Erythroblast (primary cell): ENCODE measurements around the gene KRTAP5-4.

Experiments used
- DNase-seq, 2 experiments: peaks; one replicate each; lab custom pipeline; 2025; lab: John Stamatoyannopoulos, UW
- GATA1 ChIP-seq: IDR thresholded peaks from 2 replicates; pipeline ENCODE4 v1.6.1; 2011; ENCODE audit warnings: low read depth, mild to moderate bottlenecking, control low read depth, low read length, moderate library complexity
- POLR2A ChIP-seq: IDR thresholded peaks from 2 replicates; pipeline ENCODE4 v1.6.1; 2011; ENCODE audit warnings: mild to moderate bottlenecking, low read length

The KRTAP5-4 gene

DNA sequence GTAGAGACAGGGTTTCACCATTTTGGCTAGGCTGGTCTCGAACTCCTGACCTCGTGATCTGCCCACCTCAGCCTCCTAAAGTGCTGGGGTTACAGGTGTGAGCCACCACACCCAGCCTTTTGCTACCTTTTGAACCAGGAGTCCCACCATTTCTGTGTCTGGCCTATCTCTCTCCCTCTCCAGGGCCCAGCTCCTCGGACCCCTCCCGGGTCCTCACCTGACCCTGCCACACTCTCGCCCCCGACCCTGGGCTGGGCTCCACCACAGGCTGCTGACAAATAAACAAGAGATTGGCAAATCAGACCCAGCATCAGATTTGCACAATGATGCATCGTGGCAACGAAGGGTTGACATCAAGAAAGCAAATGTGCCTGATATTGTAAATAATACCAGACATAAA lies 16.4 kb upstream of the KRTAP5-4 start:
- no peak for DNase-seq
- TF ChIP-seq GATA1 (no peak), POLR2A (no peak)

DNA sequence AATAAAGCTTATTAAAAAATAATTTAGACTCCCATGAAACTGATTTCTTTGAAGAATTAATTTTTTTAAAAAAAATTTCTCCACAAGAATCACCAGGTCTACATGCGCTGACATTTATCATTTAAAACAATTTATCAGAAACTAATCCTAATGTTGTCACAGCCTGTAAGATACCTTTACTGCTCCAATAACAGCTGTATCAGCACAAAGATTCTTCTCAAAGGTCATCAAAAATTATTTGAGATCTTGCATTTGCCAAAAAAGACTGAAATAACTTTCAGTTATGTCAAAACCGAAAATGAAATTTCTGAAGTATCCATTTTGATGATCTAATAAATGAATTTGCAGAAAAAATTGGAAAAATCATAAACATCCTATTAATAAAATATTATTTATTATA lies 15.7 kb upstream of the KRTAP5-4 start:
- TF ChIP-seq POLR2A (no peak), GATA1 (no peak)

GRCh38 chr11:1636291-1636950 lies 14.5 kb upstream of the KRTAP5-4 start:
- no peak for DNase-seq
- no peak for TF ChIP-seq GATA1
- no peak for TF ChIP-seq POLR2A

More for the DNA sequence above, 15.7 kb upstream of the KRTAP5-4 start:
- DNase-seq, result no peak

- TF ChIP-seq GATA1, result no peak
- TF ChIP-seq POLR2A, result no peak
- DNase-seq, result no peak
Measured at GRCh38 chr11:1633864-1634263, 11.9 kb upstream of the KRTAP5-4 start.

DNA sequence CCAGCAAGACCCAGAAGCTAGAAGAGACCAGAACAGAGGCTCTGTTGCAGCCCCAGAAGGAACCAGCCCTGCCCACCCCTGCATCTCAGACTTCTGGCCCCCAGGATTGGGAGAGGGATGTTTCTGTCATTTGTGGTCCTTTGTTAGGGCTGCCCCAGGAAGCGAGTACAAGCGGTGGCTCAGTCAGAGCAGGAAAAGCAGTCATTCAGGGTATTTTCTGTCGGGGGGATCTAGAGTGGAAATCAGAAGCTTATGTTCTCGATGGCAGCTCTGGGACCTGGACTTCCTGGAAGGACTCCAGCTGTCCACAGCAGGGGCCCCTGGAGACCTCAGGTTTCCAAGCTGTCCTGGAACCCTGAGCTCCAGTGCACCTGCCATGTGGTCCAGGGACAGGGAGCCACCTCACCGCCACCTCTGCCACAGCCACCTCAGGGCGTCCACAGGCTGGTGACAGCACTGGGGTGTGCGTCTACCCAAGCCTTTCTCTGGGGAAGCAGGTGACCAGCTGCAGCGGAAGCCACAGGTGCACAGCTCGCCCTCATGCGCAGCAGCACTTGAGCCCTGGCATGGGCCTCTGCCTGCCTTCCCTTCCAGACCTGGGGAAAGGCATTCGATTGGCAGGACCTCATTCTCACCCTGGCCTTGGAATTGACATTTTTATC lies 10.2 kb upstream of the KRTAP5-4 start:
- no peak for DNase-seq
- TF ChIP-seq GATA1 (no peak), POLR2A (no peak)

DNA sequence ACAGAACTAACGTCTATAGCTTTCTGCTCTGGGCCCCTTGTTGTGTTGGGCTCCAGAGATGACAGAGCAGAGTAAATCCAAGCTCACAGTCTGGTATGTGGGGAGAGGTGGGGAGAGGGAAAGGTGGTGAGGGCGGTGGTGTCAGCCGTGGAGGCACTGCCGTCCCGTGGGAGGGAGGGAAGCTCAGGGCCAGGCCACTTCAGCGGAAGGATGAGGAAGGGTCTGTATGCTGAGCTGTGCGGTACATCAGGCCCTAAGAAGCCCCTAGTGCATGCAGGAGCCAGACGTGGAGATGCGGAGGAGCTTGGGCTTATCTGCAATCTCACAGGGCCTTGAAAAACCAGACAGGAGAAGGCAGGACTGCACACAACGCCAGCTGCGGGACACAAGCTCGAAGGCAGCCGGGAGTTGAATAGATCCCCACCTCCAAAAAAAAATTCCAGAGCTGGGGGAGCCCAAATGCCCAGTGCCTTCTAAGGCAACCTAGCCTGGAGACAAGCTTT lies 9.2 kb upstream of the KRTAP5-4 start:
- no peak for DNase-seq
- TF ChIP-seq GATA1 (no peak), POLR2A (no peak)

GRCh38 chr11:1630271-1630670 lies 8.3 kb upstream of the KRTAP5-4 start:
- DNase-seq, result no peak
- TF ChIP-seq POLR2A, result no peak
- TF ChIP-seq GATA1, result no peak

- no peak for DNase-seq
Measured at GRCh38 chr11:1629326-1630185, 7.6 kb upstream of the KRTAP5-4 start, which contains the start of gene KRTAP5-5. KRTAP5-5 (plus strand) TSS chr11:1629775; CDS start chr11:1629841, 66 bp downstream.

DNA sequence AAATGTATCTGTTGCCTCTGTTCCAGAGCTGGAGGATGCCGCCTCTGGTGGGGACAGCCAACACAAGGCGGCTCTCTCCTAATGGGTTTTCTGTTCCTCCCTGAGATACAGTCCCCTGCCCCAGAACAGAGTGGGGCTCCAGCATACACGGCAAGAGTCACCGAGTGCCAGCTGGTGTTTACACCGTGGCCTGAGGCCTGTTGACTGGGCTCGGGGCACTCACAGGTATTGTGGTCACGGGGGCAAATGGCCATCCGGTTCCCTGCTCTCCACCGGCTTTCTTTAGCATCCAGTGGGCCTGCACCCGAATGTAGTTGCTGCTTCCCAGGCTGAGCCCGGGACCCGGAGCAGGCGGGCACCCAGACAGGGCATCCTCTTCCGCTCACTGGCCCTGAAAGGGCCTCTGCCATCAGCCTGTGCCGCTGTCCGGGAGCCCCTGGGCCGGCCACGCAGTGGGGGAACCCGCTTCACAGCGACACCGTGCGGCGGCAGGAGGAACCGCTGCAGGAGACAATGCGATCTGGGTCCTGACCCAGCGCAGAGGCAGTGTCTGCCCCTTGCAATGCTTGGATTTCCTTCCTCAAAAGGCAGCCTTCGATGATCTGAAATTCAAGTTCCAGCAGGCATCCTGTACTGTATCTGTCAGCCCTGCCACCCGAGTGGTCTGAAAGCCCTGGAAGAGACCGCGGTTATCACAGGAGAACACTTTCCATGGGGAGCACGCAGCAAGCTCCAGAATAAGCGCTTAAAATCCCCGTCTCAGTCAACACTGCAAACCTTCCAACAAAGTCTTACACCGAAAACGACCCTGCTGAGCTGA lies 6.8 kb upstream of the KRTAP5-4 start:
- DNase-seq, result peak; percentile 37 to 59

More at GRCh38 chr11:1629326-1630185, 7.6 kb upstream of the KRTAP5-4 start, which contains the start of gene KRTAP5-5:
- TF ChIP-seq POLR2A, result no peak
- TF ChIP-seq GATA1, result no peak

DNA sequence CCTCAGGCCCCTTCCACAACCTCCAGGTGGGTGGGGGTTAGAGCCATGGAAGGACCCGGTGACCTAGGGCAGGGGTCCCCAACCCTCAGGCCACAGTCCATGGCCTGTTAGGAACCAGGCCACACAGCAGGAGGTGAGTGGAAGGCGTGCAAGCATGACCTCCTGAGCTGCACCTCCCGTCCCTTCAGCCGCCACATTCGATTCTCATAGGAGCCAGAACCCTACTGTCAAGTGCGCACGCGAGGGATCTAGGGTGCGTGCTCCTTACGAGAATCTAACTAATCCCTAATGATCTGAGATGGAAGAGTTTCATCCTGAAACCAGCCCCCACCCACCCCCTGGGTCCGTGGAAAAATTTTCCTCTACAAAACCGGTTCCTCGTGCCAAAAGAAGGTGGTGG lies 3.6 kb upstream of the KRTAP5-4 start:
- no peak for DNase-seq
- TF ChIP-seq POLR2A (no peak), GATA1 (no peak)

More for the DNA sequence above, 6.8 kb upstream of the KRTAP5-4 start:
- TF ChIP-seq GATA1 (no peak), POLR2A (no peak)

DNA sequence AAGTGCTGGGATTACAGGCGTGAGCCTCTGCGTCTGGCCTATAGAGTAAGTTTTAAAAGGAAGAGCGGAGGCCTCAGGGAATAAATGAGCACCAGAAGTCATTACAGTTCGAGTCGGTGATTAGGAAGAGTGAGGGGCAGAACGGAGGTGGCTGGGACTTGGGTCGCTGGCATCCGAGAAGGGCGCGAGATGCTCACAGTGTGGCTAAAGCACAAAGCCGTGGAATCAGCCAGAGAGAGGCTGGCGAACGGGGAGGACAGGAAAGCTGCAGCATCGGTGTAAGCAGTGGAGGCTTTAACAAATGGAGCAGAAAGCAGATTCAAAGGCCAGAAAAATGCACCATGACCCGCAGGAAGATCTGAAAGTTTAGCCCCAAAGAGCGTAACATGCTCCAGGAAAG lies 2.7 kb upstream of the KRTAP5-4 start:
- no peak for DNase-seq
- TF ChIP-seq POLR2A (no peak), GATA1 (no peak)

DNA sequence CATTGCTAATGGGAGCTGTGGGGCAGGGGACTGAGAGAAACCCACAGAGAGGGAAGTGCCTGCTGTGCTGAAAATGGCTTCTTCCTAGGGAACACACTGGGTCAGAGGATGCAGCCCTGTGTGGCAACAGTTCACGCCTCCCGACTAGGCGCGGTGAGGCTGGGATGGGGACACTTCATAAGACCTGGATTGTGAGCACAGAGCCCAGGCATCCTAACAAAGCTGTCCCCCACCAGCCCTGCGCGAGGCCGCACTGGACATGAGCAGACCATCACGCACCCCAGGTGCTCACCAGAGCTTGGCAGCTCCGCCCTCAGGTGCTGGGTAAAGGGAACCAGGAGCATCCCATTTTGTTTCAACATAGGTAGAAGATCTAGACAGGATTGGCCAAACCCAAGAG lies 1.8 kb upstream of the KRTAP5-4 start:
- TF ChIP-seq POLR2A, result no peak
- no peak for DNase-seq

DNA sequence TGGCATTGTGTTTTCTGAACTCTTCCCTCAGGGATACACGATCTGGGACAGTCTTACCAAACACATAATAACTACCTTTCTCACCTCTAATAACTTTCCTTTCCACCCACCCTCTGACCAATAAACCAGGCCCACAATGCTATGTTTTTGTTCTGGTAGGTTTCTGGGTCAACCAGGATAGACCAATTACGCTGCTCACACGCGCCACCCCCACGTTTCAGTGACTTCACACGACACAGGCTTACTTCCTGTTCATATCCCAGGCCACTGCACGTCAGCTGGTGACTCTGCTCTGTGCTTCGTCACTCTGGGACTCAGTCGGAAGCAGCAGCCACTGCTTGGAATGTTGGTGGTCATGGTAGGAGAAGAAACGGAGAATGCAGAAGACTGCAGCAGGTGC lies 2.5 kb downstream of the KRTAP5-4 start:
- no peak for DNase-seq
- TF ChIP-seq POLR2A (no peak), GATA1 (no peak)
